ENCODE data around the gene TNFRSF19.

GRCh38 chr13:23598369-23598768, 28.2 kb downstream of the TNFRSF19 start:
- TF ChIP-seq, protein P1, sequence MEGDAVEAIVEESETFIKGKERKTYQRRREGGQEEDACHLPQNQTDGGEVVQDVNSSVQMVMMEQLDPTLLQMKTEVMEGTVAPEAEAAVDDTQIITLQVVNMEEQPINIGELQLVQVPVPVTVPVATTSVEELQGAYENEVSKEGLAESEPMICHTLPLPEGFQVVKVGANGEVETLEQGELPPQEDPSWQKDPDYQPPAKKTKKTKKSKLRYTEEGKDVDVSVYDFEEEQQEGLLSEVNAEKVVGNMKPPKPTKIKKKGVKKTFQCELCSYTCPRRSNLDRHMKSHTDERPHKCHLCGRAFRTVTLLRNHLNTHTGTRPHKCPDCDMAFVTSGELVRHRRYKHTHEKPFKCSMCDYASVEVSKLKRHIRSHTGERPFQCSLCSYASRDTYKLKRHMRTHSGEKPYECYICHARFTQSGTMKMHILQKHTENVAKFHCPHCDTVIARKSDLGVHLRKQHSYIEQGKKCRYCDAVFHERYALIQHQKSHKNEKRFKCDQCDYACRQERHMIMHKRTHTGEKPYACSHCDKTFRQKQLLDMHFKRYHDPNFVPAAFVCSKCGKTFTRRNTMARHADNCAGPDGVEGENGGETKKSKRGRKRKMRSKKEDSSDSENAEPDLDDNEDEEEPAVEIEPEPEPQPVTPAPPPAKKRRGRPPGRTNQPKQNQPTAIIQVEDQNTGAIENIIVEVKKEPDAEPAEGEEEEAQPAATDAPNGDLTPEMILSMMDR (IDR thresholded peaks at IDR 0.05) = no peak
- no peak for TF ChIP-seq POLR2A (IDR thresholded peaks at IDR 0.05)

Data from heart left ventricle (tissue), 13 donors.